Fibroblast of lung (primary cell): ENCODE data around the gene STXBP5.

Experiments
- CTCF ChIP-seq, 2 donors: IDR thresholded peaks in 1 of 2; conservative IDR thresholded peaks in 1 of 2; 1 replicate in 1 of 2; 2 replicates in 1 of 2; pipeline ENCODE4 v1.5.1; 2011 to 2012; ENCODE audit warnings: low read length in 2 of 2, control low read depth in 1 of 2, inconsistent platforms in 1 of 2, low read depth in 1 of 2, mild to moderate bottlenecking in 1 of 2
- EZH2 ChIP-seq: IDR thresholded peaks from 2 replicates; pipeline ENCODE4 v1.5.1; 2012; ENCODE audit warnings: low read length, control low read depth, mild to moderate bottlenecking; ENCODE audit errors: missing control alignments

GRCh38 chr6:147244832-147245231, 40.6 kb downstream of the STXBP5 start:
- no peak for TF ChIP-seq CTCF (conservative IDR thresholded peaks at IDR 0.05 in 1 of 2, IDR thresholded peaks at IDR 0.05 in 1 of 2; ENCODE audit: low read depth in 1 of 2, low read length in 2 of 2)
- no peak for TF ChIP-seq EZH2
